HG02571 (cell line): Measurements from ENCODE around the gene TFDP1.
"Not testable (repeated sequence)": the region's sequence is repeated elsewhere in the genome, so short reads cannot be mapped to it uniquely, and the experiment has no call there.

Experiments used
- ATAC-seq: cut with Tn5 transposase; IDR thresholded peaks from one replicate; pipeline ENCODE4 v1.9.1; 2021; ENCODE audit warnings: mild to moderate bottlenecking, moderate library complexity; ENCODE audit not compliant: unreplicated experiment

TFDP1 gene

DNA sequence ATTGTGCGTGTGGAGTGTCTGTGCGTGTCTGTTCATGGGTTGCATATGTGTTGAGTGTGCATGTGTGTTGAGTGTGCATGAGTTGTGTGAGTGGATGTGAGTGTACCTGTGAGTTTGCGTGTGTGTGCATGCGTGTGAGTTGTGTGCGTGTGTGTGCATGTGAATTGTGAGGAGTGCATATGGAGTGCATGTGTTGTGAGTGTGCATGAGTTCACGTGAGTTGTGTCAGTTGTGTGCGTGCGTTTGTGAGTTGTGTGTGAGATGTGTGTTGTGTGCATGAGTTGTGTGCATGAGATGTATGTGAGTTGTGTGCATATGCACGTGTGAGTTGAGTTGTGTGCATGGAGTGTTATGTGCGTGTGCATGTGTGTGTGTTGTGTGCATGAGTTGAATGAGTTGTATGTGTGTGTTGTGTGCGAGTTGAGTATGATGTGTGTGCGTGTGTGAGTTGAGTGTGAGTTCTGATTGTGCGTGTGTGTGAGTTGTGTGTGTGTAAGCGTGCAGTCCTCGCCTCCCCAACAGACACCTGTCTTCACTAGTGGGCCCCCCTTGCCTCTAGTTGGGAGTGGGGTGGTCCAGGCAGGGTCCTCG lies 29.3 kb downstream of the TFDP1 start:
- ATAC-seq = no peak

DNA sequence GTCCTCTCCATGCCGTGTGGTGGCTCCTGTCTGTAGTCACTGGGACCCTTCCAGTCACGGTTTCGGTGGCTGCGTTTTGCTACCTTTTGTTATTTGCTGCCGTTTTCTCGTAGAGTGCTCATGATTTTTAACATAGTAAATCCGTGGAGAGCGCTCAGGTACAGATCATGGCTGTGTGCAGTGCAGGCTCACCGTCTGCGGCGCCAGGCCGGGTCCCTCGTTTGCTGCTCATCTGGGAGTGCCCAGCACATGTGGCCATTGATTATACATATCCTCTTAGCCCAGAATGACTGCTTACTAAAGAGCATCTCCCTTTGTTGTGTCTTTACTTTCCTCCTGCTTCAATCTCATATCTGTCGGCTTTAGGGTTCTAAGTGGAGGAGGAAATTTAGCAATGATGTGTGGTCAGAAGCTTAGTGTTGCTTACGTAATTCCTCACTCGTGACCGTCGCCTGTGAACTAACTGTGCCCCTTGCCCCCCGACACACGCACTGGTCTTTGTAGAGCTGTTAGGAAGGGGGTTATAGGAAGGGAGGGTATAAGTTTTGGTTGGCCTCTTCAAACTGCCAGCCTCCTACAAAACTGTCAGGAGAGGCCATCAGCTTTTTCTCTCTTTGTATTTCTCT lies 31.8 kb downstream of the TFDP1 start:
- ATAC-seq = no peak

DNA sequence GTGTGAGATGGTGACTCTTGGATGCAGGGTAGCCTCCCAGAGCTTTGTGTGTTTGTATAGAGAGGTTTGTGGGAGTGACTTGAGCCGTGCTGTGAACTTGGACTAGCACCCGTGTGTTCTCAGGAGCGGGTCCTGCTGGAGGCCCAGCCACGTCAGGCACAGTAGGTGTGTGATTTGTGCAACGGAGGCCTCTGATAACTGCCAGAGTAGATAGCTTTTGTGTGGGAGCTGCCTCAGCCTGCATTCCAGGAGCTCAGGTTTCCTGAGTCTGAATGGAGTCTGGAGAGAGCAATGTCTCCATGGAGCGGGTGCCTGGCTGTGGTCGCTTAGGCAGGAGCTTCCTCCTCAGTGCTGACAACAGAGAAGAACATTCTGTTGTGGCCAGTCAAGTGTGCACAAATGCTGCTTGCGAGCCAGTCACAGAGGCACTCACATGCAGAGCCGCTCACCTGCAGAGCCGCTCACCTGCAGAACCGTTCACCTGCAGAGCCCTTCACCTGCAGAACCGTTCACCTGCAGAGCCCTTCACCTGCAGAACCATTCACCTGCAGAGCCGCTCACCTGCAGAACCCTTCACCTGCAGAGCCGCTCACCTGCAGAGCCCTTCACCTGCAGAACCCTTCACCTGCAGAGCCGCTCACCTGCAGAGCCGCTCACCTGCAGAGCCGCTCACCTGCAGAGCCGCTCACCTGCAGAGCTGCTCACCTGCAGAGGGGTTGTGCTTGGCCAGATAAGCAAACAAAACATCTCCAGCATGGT lies 32.6 kb downstream of the TFDP1 start:
- ATAC-seq = no peak

DNA sequence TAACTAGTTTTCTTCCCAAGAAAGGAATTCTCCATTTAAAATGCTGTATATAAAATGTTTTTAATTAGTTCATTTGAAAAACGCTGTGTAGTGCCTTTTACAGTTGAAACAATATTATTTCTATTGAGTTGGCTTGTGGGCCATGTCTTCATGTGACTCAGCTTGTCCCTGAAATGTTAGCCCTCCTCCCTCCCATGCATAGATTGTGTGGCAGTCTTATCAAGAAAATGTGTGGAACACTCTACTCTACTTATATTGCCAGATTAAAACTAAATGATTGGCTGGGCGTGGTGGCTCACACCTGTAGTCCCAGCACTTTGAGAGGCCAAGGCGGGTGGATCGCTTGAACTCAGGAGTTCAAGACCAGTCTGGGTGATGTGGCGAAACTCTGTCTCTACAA lies 33.4 kb downstream of the TFDP1 start:
- ATAC-seq = no peak

DNA sequence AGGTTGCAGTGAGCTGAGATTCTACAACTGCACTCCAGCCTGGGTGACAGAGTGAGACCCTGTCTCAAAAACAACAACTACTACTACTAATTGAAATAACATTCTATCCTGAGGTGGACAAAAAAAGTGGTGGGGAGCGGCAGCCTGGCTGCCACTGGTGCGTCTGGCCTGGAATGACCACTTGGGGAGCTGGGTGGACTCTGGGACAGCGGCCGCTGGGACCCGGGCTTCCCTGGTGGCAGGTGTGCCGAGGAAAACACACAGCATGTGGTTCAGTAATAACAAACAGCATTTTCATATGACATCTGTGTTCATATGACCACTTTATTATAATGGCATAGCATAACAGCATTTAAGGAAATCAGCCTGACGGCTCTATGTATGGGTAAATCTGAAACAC lies 33.9 kb downstream of the TFDP1 start:
- ATAC-seq = no peak

DNA sequence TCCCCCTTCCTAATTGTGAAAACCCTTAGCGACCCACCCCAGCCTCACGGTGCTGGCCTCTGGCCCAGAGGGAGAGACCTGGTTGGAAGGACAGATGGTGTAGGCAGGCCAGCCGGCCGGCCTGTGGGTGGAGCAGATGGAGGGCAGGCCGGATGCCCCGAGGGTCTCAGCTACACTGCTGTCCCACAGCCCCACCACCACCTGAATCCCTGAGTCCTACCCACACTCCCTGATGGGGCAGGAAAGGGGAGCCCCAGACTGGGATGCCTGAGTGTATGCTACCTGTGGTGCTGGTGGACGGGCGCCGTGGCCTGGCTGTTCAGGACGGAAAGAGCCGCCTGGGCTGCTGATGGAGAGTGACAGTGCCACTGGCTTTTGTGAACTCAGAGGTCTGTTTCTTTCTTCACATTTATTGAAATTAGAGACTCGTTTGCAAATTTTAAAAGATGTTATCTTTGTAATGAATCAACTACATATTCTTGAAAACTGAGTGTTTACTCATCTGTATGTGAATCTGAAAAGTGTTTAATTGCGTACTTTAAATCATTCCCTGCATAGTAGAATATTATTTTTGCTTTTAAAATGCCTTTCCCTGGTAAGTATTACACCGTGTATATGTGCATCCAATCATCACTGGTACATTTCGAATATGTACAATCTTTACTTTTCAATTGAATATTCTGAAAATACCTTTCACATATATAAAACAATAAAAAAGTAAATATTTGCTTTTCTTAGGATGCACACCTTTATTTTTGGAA lies 35.7 kb downstream of the TFDP1 start:
- no peak for ATAC-seq

DNA sequence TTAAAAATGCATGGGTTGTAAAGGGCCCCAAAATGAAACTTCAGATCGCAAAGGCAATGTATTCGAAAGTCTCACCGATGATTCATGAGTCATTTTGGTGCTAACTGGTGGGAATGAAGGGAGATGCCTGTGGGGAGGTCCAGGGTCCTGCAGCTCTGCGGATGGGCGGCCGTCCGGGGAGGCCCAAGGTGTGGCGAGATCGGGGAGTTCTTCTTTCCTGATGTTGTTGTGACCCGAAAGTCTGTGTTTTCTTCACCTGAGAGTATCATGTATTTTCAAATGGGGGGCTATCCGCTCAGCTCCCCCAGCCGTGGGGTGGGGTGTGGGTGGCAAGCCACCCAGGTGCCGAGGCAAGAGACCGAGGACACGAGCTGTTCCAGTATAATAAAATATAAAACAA lies 36.5 kb downstream of the TFDP1 start:
- no peak for ATAC-seq

DNA sequence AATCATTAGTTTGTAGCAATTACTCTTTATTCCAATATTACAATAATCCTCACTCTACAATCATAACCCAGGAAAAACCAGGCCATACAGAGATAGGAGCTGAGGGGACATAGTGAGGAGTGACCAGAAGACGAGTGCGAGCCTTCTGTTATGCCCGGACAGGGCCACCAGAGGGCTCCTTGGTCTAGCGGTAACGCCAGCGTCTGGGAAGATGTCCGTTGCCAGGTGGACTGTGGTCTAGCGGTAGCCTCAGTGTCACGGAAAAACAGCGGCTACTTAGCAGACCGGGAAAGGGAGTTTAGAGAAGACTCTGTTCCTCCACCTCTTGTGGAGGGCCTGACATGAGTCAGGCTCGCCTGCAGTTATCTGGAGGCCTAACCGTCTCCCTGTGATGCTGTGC lies 36.9 kb downstream of the TFDP1 start:
- not testable (repeated sequence) for ATAC-seq

DNA sequence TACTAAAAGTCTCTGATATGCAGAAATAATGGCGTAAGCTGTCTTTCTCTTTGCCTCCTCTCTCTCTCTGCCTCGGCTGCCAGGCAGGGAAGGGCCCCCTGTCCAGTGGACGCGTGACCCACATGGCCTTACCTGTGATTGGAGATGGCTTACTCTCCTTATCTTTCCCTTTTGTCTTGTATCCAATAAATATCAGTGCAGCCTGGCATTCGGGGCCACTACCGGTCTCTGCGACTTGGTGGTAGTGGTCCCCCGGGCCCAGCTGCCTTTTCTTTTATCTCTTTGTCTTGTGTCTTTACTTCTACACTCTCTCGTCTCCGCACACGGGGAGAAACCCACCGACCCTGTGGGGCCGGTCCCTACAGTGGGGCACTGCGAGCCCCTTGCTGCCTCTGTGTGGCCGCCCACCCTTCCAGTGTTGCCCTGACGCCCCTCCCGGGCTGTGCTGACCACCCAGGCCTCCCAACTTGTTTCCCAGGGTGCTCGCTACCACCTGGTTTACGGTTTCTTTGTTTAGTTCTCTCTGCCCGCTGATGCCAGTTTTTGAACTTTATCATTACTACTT lies 37.5 kb downstream of the TFDP1 start:
- not testable (repeated sequence) for ATAC-seq

DNA sequence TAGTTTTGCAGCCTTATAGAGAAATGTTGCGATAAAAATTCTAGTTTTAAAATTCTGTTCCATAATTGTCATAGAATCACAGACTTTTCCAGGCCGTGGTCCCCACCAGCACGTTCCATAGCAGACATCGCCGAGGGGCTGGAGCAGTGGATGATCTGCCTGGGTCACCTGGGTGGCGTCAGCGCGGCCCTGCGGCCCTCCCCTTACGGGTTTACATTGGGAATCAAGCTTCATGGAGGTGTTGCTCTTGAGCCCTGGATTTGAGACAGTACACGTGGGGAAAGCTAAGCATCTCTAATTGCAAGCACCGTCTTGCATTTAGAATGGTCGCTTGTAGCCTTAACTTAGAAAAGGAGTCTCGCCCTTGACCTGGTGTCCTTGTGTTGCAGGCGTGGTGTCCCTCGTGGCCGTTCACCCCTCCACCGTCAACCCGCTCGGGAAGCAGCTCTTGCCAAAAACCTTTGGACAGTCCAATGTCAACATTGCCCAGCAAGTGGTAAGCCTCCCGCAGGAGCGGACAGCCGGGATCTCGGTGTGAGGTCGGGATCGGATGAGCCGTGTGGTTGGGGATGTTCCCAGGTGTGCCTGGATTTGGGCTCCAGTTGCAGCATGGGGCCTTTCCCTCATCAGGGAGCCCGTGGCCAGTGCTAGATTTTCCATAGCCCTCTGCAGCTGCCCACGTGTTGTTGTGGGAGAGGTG lies 38.4 kb downstream of the TFDP1 start:
- no peak for ATAC-seq

DNA sequence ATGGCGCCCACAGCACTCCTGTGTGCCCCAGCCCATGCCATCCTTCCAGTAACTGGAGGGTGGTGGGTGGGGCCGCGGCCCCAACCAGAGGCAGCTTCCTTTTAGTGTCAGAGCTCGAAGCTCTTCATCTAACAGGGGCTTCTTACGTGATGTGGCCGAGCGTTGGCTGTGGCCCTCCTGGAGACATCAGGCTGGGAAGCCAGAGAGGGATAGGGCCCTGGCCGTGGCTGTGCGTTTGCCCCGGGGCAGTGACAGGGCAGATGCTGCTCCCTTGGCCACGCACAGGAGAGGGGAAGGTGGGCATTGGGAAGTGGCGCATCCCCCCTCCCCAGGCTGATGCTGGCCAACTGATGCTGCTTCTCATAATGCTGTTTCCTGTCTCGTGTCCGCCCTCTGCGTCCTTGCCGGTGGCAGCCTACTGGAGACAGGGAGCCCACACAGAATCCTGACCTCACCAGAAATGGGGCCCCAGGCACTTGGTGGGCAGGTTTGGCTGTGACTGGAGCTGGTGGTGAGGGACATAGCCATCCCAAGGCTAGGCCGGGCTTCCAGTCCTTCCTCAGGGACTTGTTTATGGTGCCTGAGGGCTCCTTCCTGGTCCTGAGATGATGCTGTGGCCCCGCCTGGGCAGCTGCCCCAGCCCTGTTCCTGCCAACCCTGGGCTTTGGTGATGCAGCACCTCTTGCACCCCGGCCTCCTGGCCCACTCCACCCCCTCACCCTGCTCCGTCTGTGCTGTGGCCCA lies 39.1 kb downstream of the TFDP1 start:
- no peak for ATAC-seq

DNA sequence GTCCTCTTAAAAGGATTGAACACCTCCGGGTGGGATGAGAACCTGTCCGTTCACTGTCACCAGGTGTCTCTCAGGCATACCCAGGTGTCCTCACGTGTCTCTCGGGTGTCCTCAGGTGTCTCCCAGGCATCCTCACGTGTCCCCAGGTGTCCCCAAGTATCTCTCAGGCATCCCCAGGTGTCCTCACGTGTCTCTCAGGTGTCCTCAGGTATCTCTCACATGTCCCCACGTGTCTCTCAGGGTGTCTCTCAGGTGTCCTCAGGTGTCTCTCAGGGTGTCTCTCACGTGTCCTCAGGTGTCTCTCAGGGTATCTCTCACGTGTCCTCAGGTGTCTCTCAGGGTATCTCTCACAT lies 39.7 kb downstream of the TFDP1 start:
- no peak for ATAC-seq

DNA sequence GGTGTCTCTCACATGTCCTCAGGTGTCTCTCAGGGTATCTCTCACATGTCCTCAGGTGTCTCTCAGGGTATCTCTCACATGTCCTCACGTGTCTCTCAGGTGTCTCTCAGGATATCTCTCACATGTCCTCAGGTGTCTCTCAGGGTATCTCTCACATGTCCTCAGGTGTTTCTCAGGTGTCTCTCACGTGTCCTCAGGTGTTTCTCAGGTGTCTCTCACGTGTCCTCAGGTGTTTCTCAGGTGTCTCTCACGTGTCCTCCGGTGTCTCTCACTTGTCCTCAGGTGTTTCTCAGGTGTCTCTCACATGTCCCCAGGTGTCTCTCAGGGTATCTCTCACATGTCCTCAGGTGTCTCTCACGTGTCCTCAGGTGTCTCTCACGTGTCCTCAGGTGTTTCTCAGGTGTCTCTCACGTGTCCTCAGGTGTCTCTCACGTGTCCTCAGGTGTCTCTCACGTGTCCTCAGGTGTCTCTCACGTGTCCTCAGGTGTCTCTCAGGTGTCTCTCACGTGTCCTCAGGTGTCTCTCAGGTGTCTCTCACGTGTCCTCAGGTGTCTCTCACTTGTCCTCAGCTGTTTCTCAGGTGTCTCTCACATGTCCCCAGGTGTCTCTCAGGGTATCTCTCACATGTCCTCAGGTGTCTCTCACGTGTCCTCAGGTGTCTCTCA lies 40.2 kb downstream of the TFDP1 start:
- not testable (repeated sequence) for ATAC-seq

DNA sequence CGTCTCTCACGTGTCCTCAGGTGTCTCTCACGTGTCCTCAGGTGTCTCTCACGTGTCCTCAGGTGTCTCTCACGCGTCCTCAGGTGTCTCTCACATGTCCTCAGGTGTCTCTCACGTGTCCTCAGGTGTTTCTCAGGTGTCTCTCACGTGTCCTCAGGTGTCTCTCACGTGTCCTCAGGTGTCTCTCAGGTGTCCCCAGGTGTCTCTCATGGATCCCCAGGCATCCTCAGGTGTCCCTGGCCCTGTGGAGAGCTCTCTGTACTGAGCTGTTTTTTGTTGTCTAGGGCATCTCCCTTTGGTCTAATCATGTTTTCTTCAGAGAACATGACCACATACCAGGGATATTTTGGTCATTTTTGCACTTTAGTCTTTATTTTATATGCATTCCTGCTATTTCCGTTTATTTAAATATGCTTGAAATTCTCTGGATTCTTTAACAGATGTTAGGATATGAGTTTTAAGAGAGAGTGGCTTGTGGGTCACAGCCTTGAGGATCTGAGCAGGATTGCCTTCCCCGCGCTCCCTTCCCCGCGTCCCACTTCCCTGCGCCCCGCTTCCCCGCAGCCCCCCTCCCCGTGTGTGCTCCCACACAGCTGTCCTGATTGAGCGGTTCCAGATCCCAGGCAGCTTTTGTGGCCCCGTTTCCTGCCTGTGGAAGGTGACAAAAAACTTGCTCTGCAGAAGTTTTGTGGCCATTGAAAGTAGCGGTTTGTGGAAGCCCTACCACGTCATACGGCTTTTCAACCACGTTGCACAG lies 41.6 kb downstream of the TFDP1 start:
- no peak for ATAC-seq

DNA sequence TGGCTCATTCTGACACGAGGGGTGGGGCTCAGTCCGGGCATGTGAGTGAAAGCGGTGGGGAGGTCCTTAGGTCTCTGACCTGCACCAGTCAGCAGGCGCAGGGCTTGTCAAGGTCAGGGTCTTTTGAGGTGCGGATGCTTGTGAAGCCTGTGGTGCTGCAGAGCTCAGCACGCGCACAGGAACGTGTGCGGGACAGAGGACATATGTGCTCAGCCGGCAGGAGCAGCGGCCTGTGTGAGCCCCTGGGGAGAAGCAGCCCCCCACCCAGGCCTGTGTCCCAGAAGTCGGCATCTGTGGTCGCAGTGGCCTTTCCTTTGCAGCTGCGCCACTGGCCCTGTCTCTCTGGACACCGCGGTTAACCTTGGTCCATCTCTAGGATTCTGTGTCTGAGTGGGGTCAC lies 42.6 kb downstream of the TFDP1 start:
- ATAC-seq = no peak

DNA sequence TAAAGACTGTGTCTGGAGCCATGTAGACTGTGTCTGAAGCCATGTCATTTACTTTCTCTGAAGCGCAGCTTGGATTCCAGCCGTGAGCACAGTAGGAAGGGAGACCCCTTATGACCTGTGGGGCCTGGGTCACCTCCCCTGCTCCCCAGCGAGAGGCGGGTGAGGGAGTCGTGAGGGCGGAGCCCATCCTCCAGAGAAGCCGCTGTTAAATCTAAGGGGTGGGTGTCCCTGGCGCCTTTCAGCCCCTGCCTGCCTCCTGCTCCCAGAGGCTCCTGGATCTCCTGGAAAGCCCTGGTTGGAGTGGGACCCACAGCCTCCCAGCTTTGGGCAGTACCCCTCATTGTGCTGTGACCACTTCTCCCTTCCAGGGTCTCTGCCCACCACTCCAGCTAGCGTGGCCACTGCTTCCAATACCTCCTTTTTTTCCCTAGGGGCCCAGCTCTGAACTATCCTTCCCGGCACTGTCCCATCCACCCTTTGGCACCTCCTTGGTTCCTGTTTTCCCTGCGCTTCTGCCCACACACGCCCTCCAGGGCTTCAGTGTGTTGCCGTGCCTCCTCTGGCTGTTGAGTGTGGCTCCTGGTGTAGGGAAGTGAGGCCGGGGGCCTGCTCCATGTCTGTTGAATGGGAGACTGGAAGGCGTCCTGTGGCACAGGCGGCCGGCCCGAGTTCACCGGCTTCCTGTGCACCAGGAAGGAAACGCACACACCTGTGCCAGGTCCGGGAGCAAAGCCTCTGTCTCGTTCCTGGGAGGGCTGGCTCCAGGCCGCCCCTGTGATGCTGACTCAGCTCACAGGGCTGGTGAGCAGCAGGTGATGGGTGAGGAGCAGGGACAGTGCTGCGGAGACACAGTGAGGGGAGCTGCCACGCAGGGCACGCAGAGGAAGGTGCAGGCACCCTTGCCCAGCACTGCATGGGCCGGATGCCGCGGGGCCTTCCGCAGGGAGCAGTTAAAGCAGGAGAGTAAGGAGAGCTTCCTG lies 44.0 kb downstream of the TFDP1 start:
- no peak for ATAC-seq

DNA sequence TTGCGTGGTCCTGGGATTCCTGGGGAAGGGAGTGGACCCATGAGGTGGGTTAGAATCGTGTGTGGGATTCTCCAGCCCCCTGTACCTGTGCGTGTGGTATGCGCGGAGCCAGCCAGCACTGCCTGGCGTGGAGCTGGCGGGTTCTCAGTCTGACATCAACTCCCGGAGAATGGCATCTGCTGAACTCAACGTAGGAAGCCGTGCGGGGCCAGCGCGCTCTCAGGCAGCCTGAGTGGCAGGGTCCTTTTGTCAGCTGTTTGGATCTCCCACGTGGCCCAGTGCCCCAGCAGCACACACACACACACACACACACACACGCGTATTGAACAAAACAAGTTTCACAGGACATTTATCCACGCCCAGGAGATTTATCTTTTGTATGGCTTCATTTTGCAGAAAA lies 45.3 kb downstream of the TFDP1 start:
- no peak for ATAC-seq

DNA sequence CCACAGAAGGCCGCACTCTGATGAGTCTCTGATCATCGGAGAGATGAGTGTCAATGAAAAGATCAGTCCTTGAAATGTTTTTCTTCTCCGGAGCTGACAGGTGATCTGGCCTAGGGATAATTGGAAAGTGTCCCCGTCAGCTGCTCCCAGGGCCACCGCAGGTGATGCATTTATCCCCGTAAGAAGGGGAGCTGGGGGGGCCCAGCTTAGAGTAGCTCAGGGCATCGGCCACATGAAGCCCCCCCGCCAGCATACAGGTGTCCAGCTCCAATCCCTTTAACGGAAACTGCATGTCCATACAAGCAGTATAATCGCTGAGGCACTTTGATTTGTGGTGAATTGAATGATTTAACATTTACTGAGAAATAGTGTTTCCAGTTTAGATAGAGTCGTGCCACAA lies 45.7 kb downstream of the TFDP1 start:
- no peak for ATAC-seq
